K562 (cell line): ENCODE results near the gene DUS1L. TPM values are rescaled to one million over a fixed set of nuclear protein-coding genes. Genes with fewer than 3 reads are reported as not detected.
A peak's percentile ranks its signal among the peaks of the same experiment; 100 is the strongest.

ENCODE experiments used
- BCOR ChIP-seq: fragments of 450-650 bp; IDR thresholded peaks from 2 replicates; pipeline ENCODE4 v1.6.1; 2016
- CBFA2T3 ChIP-seq: fragments of 450-650 bp; IDR thresholded peaks from 2 replicates; pipeline ENCODE4 v1.6.1; 2017
- CCNT2 ChIP-seq: IDR thresholded peaks from 2 replicates; pipeline ENCODE4 v1.6.1; 2011; ENCODE audit warnings: borderline replicate concordance, low read depth, mild to moderate bottlenecking, moderate library complexity, mixed read lengths, low read length; ENCODE audit not compliant: insufficient read length; ENCODE audit errors: extremely low read depth
- EP400 ChIP-seq: fragments of 450-650 bp; IDR thresholded peaks from 2 replicates; pipeline ENCODE4 v1.6.1; 2017; ENCODE audit warnings: antibody characterized with exemption, mild to moderate bottlenecking, moderate library complexity
- ETS1 ChIP-seq: conservative IDR thresholded peaks from 2 replicates; pipeline ENCODE4 v1.6.1; 2011; ENCODE audit warnings: low read depth, mild to moderate bottlenecking, low read length; ENCODE audit not compliant: control insufficient read depth
- HIVEP1 ChIP-seq: fragments of 250-450 bp; sonication (Bioruptor Pico); IDR thresholded peaks from 2 replicates; pipeline ENCODE4 v1.4.0; 2020; ENCODE audit warnings: mild to moderate bottlenecking
- KLF16 ChIP-seq: IDR thresholded peaks from 2 replicates; pipeline ENCODE4 v1.6.1; 2016; ENCODE audit warnings: antibody characterized with exemption
- KLF6 ChIP-seq: fragments of 250-450 bp; sonication (Bioruptor Pico); IDR thresholded peaks from 2 replicates; pipeline ENCODE4 v1.4.0; 2020; ENCODE audit warnings: mild to moderate bottlenecking, moderate library complexity, borderline replicate concordance
- MED1 ChIP-seq: sonication (generic); formaldehyde crosslinking; IDR thresholded peaks from 2 replicates; pipeline ENCODE4 v1.8.1; 2023; ENCODE audit warnings: missing genetic modification reagents, borderline replicate concordance
- MIER1 ChIP-seq: fragments of 450-650 bp; IDR thresholded peaks from 2 replicates; pipeline ENCODE4 v1.6.1; 2016; ENCODE audit warnings: antibody characterized with exemption, mild to moderate bottlenecking, low read depth
- MNT ChIP-seq, 2 experiments: fragments of 450-650 bp; conservative IDR thresholded peaks; 2 replicates each; pipeline ENCODE4 v1.6.1; 2017; ENCODE audit warnings: mild to moderate bottlenecking in 2 of 2, moderate library complexity in 2 of 2
- MTA1 ChIP-seq: fragments of 450-650 bp; IDR thresholded peaks from 2 replicates; pipeline ENCODE4 v1.6.1; 2017; ENCODE audit warnings: borderline replicate concordance
- MTF1 ChIP-seq: fragments of 250-450 bp; sonication (Bioruptor Pico); IDR thresholded peaks from 2 replicates; pipeline ENCODE4 v1.9.0; 2021; ENCODE audit warnings: moderate library complexity, mild to moderate bottlenecking, inconsistent platforms, borderline replicate concordance
- PHF20 ChIP-seq: fragments of 450-650 bp; IDR thresholded peaks from 2 replicates; pipeline ENCODE4 v1.6.1; 2018; ENCODE audit not compliant: partially characterized antibody
- RBM39 ChIP-seq: fragments of 200-400 bp; formaldehyde crosslinking; optimal IDR thresholded peaks from 2 replicates; pipeline ENCODE3; 2018; ENCODE audit warnings: low read depth, low read length
- RNF2 ChIP-seq: sonication (generic); IDR thresholded peaks from 2 replicates; pipeline ENCODE4 v1.6.1; 2016
- SRF ChIP-seq, 2 experiments: fragments of 250-450, 450-650 bp in 1 of 2; sonication (Bioruptor Pico) in 1 of 2; sonication (generic) in 1 of 2; formaldehyde crosslinking; IDR thresholded peaks; 2 replicates each; pipeline versions ENCODE4 v1.5.0 to v1.5.1; 2020 to 2022; ENCODE audit warnings: mild to moderate bottlenecking in 1 of 2, missing genetic modification reagents in 1 of 2
- TSC22D4 ChIP-seq: fragments of 450-650 bp; IDR thresholded peaks from 2 replicates; pipeline ENCODE4 v1.6.1; 2016; ENCODE audit warnings: missing genetic modification characterization, missing biosample characterization, control low read depth
- ZBTB1 ChIP-seq: sonication (generic); formaldehyde crosslinking; IDR thresholded peaks from 2 replicates; pipeline ENCODE4 v1.8.1; 2023; ENCODE audit warnings: missing genetic modification reagents, low read depth, mild to moderate bottlenecking, borderline replicate concordance
- ZBTB2 ChIP-seq: fragments of 450-650 bp; IDR thresholded peaks from 2 replicates; pipeline ENCODE4 v1.6.1; 2016; ENCODE audit warnings: antibody characterized with exemption
- ZEB2 ChIP-seq: fragments of 450-650 bp; IDR thresholded peaks from 2 replicates; pipeline ENCODE4 v1.6.1; 2016
- ZFP30 ChIP-seq: fragments of 250-450 bp; sonication (Bioruptor Pico); IDR thresholded peaks from 2 replicates; pipeline ENCODE4 v1.8.0; 2022; ENCODE audit warnings: moderate library complexity, mild to moderate bottlenecking, inconsistent platforms, borderline replicate concordance
- ZKSCAN1 ChIP-seq: fragments of 150-350 bp; IDR thresholded peaks from 2 replicates; pipeline ENCODE4 v1.6.1; 2016; ENCODE audit warnings: low read depth, low read length
- ZNF740 ChIP-seq, 3 experiments: fragments of 200-800 bp in 1 of 3; sonication (Bioruptor generic) in 1 of 3; sonication (generic) in 1 of 3; formaldehyde crosslinking in 1 of 3; IDR thresholded peaks; 2 replicates each; pipeline versions ENCODE4 v1.6.1 to v1.8.0; 2016 to 2022; ENCODE audit warnings: mild to moderate bottlenecking in 2 of 3, missing compliant biosample characterization in 2 of 3, missing genetic modification characterization in 2 of 3, missing genetic modification reagents in 1 of 3
- polyA plus RNA-seq, 8 experiments: library from polyadenylated mRNA; depleted of rRNA in 4 of 8; stranded (reverse) in 5 of 8; unstranded in 3 of 8; fragments of >200 nt; fragmentation: Nextera tagmentation in 2 of 8; fragmentation: Illumina TruSeq in 1 of 8; extraction: Ambion mirVana in 2 of 8; extraction: Trizol in 1 of 8; gene quantifications; 2 replicates each; pipeline versions ENCODE4 v1.2.1 to v1.2.3, GENCODE V29; 2011 to 2014; ENCODE audit warnings: inconsistent platforms in 1 of 8, missing spikeins in 1 of 8
- total RNA-seq, 7 experiments: library from RNA; depleted of rRNA in 6 of 7; stranded (reverse); fragments of >200 nt in 6 of 7; fragmentation: Illumina TruSeq in 2 of 7; extraction: Trizol in 2 of 7; gene quantifications; 2 replicates each; pipeline versions ENCODE4 v1.2.1 to v1.2.3, GENCODE V29; 2011 to 2021; ENCODE audit warnings: low replicate concordance in 1 of 7

Gene DUS1L
- total and polyA plus RNA-seq, 9 of the 15 experiments (the other 6 are each of a cell fraction or from before 2014, with no cell fraction given): 7.8 to 210 (median 83.9) TPM

- TF ChIP-seq SRF (CRISPR knock-in tag; IDR thresholded peaks at IDR 0.05) (peak in 1 of 2 experiments; percentile 66; a peak in 1 of 4 replicates), MIER1 (no peak), TSC22D4 (tag) (no peak), CBFA2T3 (no peak), KLF16 (peak; percentile 48; the same call in 1 of the 2 replicates), PHF20 (peak; percentile 75), MTA1 (no peak; the same call in 1 of the 2 replicates), ZKSCAN1 (0 out of 2 replicates have a peak, but pooled peaks have one; percentile 17), KLF6 (CRISPR knock-in tag) (peak; percentile 23; the same call in 1 of the 2 replicates), EP400 (peak; percentile 98), RBM39 (no peak), ZBTB2 (no peak), HIVEP1 (CRISPR knock-in tag) (no peak), ETS1 (no peak), MNT (conservative IDR thresholded peaks at IDR 0.05) (peak; percentile 94 to 98), ZBTB1 (CRISPR knock-in tag) (peak; percentile 17; the same call in 1 of the 2 replicates), BCOR (peak; percentile 65), ZFP30 (CRISPR knock-in tag) (no peak), ZEB2 (peak; percentile 17; the same call in 1 of the 2 replicates), CCNT2 (peak; percentile 85), MTF1 (no peak), ZNF740 (CRISPR knock-in tag; IDR thresholded peaks at IDR 0.05) (peak; percentile 67; the same call in 1 of the 2 replicates), ZNF740 (tag; IDR thresholded peaks at IDR 0.05) (no peak), RNF2 (peak; percentile 71), MED1 (CRISPR knock-in tag) (no peak)
These were observed 28.3 kb downstream of the DUS1L start, which contains the start of gene DCXR (continued) for GRCh38 chr17:82037092-82037888.
